Mammary microvascular endothelial cell (primary cell): ENCODE measurements around the gene OXA1L. TPM values are rescaled to one million over a fixed set of nuclear protein-coding genes. Genes with fewer than 3 reads are reported as not detected.

Experiments used
- total RNA-seq: library from RNA; depleted of rRNA; stranded (reverse); fragments of >200 nt; gene quantifications from 2 replicates; pipeline ENCODE4 v1.2.3, GENCODE V29; 2015

The OXA1L gene
- total RNA-seq = 119 and 132 TPM in 2 replicates

DNA sequence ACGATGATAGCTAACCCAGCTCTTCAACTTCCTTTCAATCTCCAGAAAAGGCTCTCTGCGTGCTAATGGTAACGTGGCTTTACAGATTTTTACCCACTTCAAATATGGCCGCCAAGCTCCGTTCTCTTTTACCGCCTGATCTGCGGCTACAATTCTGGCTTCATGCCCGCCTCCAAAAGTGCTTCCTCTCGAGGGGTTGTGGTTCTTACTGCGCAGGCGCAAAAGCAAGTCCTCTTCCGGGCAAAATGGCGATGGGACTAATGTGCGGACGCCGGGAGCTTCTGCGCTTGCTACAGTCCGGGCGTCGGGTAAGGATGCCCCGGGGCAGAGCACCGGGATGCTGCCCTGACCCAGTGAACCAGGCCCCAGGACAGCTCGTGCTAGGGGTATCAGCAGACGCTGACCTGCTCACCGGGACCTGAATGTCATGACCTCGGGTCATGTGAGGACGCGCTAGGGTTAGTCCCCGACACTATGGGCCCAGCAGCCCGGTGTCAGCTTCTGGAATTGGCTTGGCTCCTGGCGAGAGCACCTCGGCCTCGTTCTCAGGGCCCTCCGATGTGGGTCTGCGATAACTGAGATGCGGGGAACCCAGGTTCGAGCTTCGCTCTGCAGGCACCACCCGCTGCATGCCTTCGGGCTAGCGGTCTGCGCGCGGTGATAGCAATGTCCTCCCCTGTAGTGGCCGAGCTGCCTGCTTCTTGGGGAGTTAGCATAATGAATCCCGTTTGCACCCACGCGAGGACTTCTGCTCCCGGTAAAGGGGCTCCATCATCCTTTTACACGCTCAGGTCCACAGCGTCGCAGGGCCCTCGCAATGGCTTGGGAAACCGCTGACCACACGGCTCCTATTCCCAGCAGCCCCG is at the start of gene OXA1L:
Gene OXA1L (plus strand): TSS at position 232 of the 866 bp plus-strand sequence. CDS start 14 bp downstream, at position 246.

DNA sequence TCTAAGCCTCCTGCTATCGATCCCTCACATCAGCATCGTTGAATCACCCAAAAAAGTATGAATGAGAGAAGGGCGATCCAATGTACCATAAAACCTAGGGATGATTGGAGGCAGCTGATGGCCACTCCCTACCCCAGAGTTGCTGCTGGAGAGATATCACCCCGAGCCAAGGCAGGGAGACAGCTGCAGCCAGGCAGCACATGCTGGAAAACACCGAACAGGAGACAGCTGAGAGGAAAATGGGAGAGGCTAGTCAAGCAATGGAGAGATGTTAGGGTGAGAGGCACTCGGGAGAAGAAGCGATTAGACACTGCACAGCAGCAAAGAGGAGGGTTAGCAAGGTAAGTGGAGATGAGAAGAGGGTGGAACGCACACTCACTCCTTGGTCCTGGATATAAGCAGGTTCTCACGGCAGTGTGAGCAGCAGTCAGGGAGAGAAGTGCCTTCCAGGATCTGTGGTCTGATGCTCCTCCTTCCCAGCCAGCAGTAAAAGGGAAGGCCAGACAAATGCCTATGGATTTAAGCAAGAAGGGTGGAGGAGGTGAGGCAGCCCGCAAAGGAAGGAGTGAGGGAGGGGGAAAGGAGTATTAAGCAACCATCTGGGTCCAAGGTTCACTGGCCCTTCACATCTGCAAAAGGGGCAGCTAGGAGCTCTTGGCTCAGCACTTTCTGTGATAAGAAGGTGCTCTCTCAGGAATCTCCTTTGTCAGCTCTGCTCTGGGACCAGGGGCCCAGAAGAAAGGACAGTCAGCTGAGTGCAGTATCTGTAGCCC is 48.6 kb downstream of the OXA1L start, which contains the start of gene SLC7A7:
Gene SLC7A7 (minus strand): TSS at position 495 of the 773 bp plus-strand sequence. CDS start 2,037 bp downstream, outside the sequence.

Other genes with a start within 250 kb of the OXA1L start
- 435 and 440 TPM in 2 replicates for gene DAD1, start 177.5 kb upstream of the OXA1L start, total RNA-seq
- 16.1 and 17.2 TPM in 2 replicates for gene ABHD4, start 168.4 kb upstream of the OXA1L start, total RNA-seq
- not detected in 2 replicates for gene OR6J1, start 122.3 kb upstream of the OXA1L start, total RNA-seq
- gene SLC7A7, start 48.7 kb downstream of the OXA1L start, total RNA-seq = 12.2 and 12.6 TPM in 2 replicates
- 226 and 283 TPM in 2 replicates for gene MRPL52, start 63.2 kb downstream of the OXA1L start, total RNA-seq
- gene MMP14, start 69.9 kb downstream of the OXA1L start, total RNA-seq = 238 and 246 TPM in 2 replicates
- 108 and 118 TPM in 2 replicates for gene LRP10, start 105.1 kb downstream of the OXA1L start, total RNA-seq
- 0.27 TPM in 1 of 2 replicates, not detected in the other for gene REM2, start 116.5 kb downstream of the OXA1L start, total RNA-seq
- 56.8 and 79.5 TPM in 2 replicates for gene RBM23, start 152.5 kb downstream of the OXA1L start, total RNA-seq
- 71.5 and 73.8 TPM in 2 replicates for gene PRMT5, start 162.7 kb downstream of the OXA1L start, total RNA-seq
- 61.1 and 74.4 TPM in 2 replicates for gene HAUS4, start 190.4 kb downstream of the OXA1L start, total RNA-seq
- 44.1 and 45.2 TPM in 2 replicates for gene AJUBA, start 215.9 kb downstream of the OXA1L start, total RNA-seq
- 5.8 and 8.2 TPM in 2 replicates for gene C14orf93, start 243.5 kb downstream of the OXA1L start, total RNA-seq